HEK293 (cell line): ENCODE results near the gene CFAP410.

Experiments used
- CTCF ChIA-PET: fragments of 350-600 bp; formaldehyde crosslinking; extraction: SDS; loops from one replicate; lab custom pipeline; 2021; ENCODE audit warnings: antibody characterized with exemption; lab: Yijun Ruan, JAX
- POLR2A ChIA-PET: fragments of 300-600 bp; formaldehyde crosslinking; extraction: SDS; loops from one replicate; lab custom pipeline; 2020; ENCODE audit warnings: antibody characterized with exemption, inconsistent platforms; lab: Yijun Ruan, JAX
- H3K27ac ChIP-seq: fragments of 200-500 bp; sonication (Bioruptor generic); 2 replicates; pipeline ENCODE4 v1.5.1; 2014; ENCODE audit warnings: low read depth, low read length, control low read depth, inconsistent platforms; ENCODE audit errors: extremely low read depth
- H3K36me3 ChIP-seq, 2 experiments: fragments of 200-500 bp in 1 of 2; sonication (Bioruptor generic) in 1 of 2; 1 replicate in 1 of 2; 2 replicates in 1 of 2; pipeline ENCODE4 v1.5.1; 2014 to 2017; ENCODE audit warnings: inconsistent platforms in 2 of 2, low read length in 2 of 2; ENCODE audit not compliant: control insufficient read depth in 2 of 2, insufficient read depth in 1 of 2
- H3K4me1 ChIP-seq: fragments of 200-500 bp; sonication (Bioruptor generic); 2 replicates; pipeline ENCODE4 v1.5.1; 2014; ENCODE audit warnings: mild to moderate bottlenecking, low read length, inconsistent platforms; ENCODE audit not compliant: control insufficient read depth, insufficient read depth
- H3K4me3 ChIP-seq: 2 replicates; pipeline ENCODE4 v1.5.1; 2011; ENCODE audit warnings: low read depth, mild to moderate bottlenecking, control low read depth, low read length, moderate library complexity
- H3K9me3 ChIP-seq: fragments of 200-500 bp; sonication (Bioruptor generic); 2 replicates; pipeline ENCODE4 v1.5.1; 2014; ENCODE audit warnings: low read depth, low read length, inconsistent platforms; ENCODE audit not compliant: control insufficient read depth, insufficient read depth
- BCL11A ChIP-seq: fragments of 450-650 bp; formaldehyde crosslinking; IDR thresholded peaks from 2 replicates; pipeline ENCODE4 v1.5.1; 2016; ENCODE audit warnings: low read depth, missing biosample characterization, missing genetic modification characterization
- EGR2 ChIP-seq: fragments of 450-650 bp; formaldehyde crosslinking; IDR thresholded peaks from 2 replicates; pipeline ENCODE4 v1.5.1; 2016; ENCODE audit warnings: low read depth, missing biosample characterization, missing genetic modification characterization
- KLF1 ChIP-seq: fragments of 450-650 bp; formaldehyde crosslinking; IDR thresholded peaks from 2 replicates; pipeline ENCODE4 v1.5.1; 2016; ENCODE audit warnings: missing biosample characterization, missing genetic modification characterization
- RBAK ChIP-seq: fragments of 450-650 bp; formaldehyde crosslinking; IDR thresholded peaks from 2 replicates; pipeline ENCODE4 v1.5.1; 2016; ENCODE audit warnings: missing biosample characterization, missing genetic modification characterization
- ZFHX2 ChIP-seq: fragments of 450-650 bp; formaldehyde crosslinking; conservative IDR thresholded peaks from 2 replicates; pipeline ENCODE4 v1.5.1; 2016; ENCODE audit warnings: missing biosample characterization, missing genetic modification characterization
- ZNF211 ChIP-seq: fragments of 450-650 bp; formaldehyde crosslinking; IDR thresholded peaks from 2 replicates; pipeline ENCODE4 v1.5.1; 2016; ENCODE audit warnings: low read depth, missing biosample characterization, missing genetic modification characterization
- ZNF623 ChIP-seq: fragments of 450-650 bp; formaldehyde crosslinking; IDR thresholded peaks from 2 replicates; pipeline ENCODE4 v1.5.1; 2016; ENCODE audit warnings: missing biosample characterization, missing genetic modification characterization
- ZNF777 ChIP-seq: fragments of 450-650 bp; formaldehyde crosslinking; IDR thresholded peaks from 2 replicates; pipeline ENCODE4 v1.5.1; 2017; ENCODE audit warnings: missing biosample characterization, missing genetic modification characterization, borderline replicate concordance
- TF ChIP-seq, protein P1 (sequence below): fragments of 450-650 bp; formaldehyde crosslinking; optimal IDR thresholded peaks from 2 replicates; pipeline ENCODE3; 2016; ENCODE audit warnings: missing biosample characterization, mild to moderate bottlenecking, missing genetic modification characterization
- TF ChIP-seq, protein P2 (sequence below): fragments of 450-650 bp; formaldehyde crosslinking; IDR thresholded peaks from 2 replicates; pipeline ENCODE4 v1.5.1; 2017; ENCODE audit warnings: missing biosample characterization, missing genetic modification characterization
- TF ChIP-seq, protein P3 (sequence below): fragments of 450-650 bp; formaldehyde crosslinking; IDR thresholded peaks from 2 replicates; pipeline ENCODE4 v1.5.0; 2017; ENCODE audit warnings: missing biosample characterization, missing genetic modification characterization, borderline replicate concordance

The CFAP410 gene

DNA sequence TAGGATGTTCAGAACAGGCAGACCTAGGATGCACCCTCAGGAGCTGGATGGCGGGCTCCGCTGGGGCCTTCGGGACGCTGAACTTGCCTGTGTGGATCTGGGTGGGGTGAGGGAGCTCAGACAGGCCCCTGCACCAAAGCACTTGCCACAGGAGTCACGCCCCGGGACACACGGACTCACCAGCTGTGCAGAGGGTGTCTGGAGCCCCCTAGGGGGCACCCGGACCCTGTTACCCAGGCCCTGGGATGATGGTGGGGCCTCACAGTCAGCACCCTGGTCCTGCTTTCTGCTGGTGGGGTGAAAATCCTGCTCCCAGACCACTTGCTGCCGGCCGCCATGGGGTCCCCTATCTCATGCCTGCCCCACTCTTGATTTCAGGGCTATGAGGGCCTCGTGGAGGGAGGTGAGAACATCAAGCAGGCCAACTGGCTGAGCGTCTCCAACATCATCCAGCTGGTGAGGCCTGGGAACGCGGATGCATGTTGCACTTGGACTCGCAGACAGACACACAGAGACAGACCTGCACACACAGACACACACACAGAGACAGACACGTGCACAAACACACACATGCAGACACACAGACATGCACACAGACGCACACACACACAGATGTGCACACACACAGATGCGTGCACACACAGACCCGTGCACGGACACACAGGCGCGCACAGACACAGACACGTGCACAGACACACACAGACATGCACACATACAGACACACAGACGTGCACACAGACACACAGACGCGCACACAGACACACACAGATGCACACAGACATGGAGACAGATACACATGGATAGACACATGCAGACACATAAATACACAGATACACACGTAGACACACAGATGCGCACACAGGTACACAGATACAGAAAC lies 28.3 kb downstream of the CFAP410 start:
- H3K27ac ChIP-seq = no peak overlapping the region
- no peaks in the 10 kb centered on the region for H3K9me3 ChIP-seq
- TF ChIP-seq, protein P1, sequence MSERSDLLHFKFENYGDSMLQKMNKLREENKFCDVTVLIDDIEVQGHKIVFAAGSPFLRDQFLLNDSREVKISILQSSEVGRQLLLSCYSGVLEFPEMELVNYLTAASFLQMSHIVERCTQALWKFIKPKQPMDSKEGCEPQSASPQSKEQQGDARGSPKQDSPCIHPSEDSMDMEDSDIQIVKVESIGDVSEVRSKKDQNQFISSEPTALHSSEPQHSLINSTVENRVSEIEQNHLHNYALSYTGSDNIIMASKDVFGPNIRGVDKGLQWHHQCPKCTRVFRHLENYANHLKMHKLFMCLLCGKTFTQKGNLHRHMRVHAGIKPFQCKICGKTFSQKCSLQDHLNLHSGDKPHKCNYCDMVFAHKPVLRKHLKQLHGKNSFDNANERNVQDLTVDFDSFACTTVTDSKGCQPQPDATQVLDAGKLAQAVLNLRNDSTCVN (tag by site-specific recombination) = peak; percentile 16
- no peak for TF ChIP-seq ZNF623 (tag by site-specific recombination)
- TF ChIP-seq, protein P2, sequence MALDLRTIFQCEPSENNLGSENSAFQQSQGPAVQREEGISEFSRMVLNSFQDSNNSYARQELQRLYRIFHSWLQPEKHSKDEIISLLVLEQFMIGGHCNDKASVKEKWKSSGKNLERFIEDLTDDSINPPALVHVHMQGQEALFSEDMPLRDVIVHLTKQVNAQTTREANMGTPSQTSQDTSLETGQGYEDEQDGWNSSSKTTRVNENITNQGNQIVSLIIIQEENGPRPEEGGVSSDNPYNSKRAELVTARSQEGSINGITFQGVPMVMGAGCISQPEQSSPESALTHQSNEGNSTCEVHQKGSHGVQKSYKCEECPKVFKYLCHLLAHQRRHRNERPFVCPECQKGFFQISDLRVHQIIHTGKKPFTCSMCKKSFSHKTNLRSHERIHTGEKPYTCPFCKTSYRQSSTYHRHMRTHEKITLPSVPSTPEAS (tag by site-specific recombination) = peak; percentile 80
- TF ChIP-seq, all 188 proteins: peak for 2
- CTCF ChIA-PET = interaction anchor here (0.5 kb wide), 1 partner anchor 43 kb away, joined by 3 read pairs; no protein-coding TSS in a partner anchor
- POLR2A ChIA-PET = no interaction called here
- Histone ChIP-seq H3K4me1 (no peaks in the 10 kb centered on the region), H3K36me3 (peaks cover 5 to 87% of the 10 kb centered on the region in 2 experiments; a peak in 2 of 3 replicates), H3K4me3 (no peak overlapping the region)

DNA sequence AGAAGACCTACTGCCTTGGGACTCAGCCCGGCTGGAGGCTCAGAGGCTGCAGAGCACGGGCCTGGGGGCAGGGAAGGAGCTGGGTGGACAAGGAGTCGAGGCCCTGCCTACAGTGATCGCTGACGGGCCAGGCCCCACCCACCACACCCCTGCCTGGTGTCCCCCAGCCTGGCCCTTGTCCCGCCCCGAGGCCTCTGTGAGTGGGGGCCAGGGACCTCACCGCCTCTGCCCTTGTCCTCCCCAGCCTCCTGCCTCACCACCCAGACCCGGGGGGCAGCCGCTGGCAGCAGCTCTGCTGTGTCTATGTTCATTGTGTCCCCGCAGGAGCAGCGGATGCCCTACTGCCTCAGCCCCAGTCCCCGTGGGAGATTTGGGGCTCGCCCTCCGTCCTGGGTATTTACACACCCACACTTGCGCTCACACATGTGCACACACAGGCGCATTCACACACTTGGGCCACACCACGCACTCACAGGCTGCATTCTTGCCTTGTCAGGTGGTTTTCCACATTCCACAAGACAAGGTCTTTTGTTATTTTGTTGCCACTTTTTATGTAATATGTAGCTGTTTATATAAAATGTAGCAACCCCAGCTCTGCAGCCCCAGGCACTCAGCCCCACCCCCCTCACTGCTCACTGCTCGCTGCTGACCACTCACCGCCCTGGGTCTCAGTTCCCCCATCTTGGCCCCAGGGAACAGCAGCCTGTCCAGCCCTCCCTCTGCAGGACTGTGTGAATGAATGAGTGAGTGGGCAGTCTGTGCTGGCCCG lies 32.1 kb downstream of the CFAP410 start:
- Histone ChIP-seq H3K9me3 (no peaks in the 10 kb centered on the region), H3K36me3 (peaks cover 5 to 52% of the 10 kb centered on the region in 2 experiments; a peak in 2 of 3 replicates), H3K4me3 (no peak overlapping the region), H3K27ac (no peak overlapping the region), H3K4me1 (no peaks in the 10 kb centered on the region)
- ChIA-PET POLR2A (interaction anchor here (1.6 kb wide), 1 partner anchor 27 kb away, joined by 3 read pairs; no protein-coding TSS in a partner anchor), CTCF (interaction anchor here (0.6 kb wide), 1 partner anchor 246 kb away, joined by 3 read pairs; no protein-coding TSS in a partner anchor)
- no peak for TF ChIP-seq RBAK (tag by site-specific recombination)
- TF ChIP-seq ZFHX2 (tag by site-specific recombination) = peak; percentile 42; the same call in 1 of the 2 replicates
- TF ChIP-seq, protein P3, sequence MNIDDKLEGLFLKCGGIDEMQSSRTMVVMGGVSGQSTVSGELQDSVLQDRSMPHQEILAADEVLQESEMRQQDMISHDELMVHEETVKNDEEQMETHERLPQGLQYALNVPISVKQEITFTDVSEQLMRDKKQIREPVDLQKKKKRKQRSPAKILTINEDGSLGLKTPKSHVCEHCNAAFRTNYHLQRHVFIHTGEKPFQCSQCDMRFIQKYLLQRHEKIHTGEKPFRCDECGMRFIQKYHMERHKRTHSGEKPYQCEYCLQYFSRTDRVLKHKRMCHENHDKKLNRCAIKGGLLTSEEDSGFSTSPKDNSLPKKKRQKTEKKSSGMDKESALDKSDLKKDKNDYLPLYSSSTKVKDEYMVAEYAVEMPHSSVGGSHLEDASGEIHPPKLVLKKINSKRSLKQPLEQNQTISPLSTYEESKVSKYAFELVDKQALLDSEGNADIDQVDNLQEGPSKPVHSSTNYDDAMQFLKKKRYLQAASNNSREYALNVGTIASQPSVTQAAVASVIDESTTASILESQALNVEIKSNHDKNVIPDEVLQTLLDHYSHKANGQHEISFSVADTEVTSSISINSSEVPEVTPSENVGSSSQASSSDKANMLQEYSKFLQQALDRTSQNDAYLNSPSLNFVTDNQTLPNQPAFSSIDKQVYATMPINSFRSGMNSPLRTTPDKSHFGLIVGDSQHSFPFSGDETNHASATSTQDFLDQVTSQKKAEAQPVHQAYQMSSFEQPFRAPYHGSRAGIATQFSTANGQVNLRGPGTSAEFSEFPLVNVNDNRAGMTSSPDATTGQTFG (tag by site-specific recombination) = no peak
- peak; percentile 84 for TF ChIP-seq KLF1 (tag by site-specific recombination)
- TF ChIP-seq EGR2 (tag by site-specific recombination) = peak; percentile 66

DNA sequence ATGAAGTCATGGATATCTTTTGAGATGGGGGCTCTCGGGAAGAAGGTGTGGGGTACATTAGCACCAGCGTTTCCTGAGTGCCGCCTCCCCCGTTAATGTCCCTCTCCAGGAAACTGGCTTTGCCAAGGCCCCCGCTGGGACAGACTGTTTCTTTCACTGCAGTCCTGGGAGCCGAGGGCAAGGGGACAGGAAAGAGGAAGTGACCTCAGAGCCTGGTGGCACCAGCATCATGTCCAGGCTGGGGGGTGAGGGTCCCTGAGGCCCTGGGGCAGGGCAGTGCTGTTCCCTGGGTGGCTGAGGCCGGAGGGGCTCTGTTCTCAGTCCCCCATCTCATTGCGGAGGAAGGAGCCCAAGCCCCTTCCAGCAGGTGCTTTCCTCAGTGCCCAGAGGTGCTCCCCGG lies 33.5 kb downstream of the CFAP410 start:
- Histone ChIP-seq H3K36me3 (peaks cover 0 to 38% of the 10 kb centered on the region in 2 experiments; a peak in 1 of 3 replicates), H3K27ac (no peak overlapping the region)
- TF ChIP-seq ZNF211 (tag by site-specific recombination) (no peak), ZNF777 (tag by site-specific recombination) (no peak), BCL11A (tag by site-specific recombination) (no peak)

More for the DNA sequence above, 33.5 kb downstream of the CFAP410 start:
- no peaks in the 10 kb centered on the region for H3K9me3 ChIP-seq
- ChIA-PET CTCF (interaction anchor here (0.9 to 1.9 kb wide), 3 partner anchors 10 to 11 kb away, joined by 3 to 7 read pairs (median 6); no protein-coding TSS in a partner anchor), POLR2A (no interaction called here)
- H3K4me1 ChIP-seq = 0 out of 2 replicates have a peak, but pooled peaks cover 4% of the 10 kb centered on the region
- no peak overlapping the region for H3K4me3 ChIP-seq
